NCI-H187 (cell line): ENCODE results near the gene MAG.
"Not testable (repeated sequence)": the region's sequence is repeated elsewhere in the genome, so short reads cannot be mapped to it uniquely, and the experiment has no call there.

Experiments
- DNase-seq, 2 experiments: peaks; one replicate each; lab custom pipeline; 2025; lab: John Stamatoyannopoulos, UW

Gene MAG

DNA sequence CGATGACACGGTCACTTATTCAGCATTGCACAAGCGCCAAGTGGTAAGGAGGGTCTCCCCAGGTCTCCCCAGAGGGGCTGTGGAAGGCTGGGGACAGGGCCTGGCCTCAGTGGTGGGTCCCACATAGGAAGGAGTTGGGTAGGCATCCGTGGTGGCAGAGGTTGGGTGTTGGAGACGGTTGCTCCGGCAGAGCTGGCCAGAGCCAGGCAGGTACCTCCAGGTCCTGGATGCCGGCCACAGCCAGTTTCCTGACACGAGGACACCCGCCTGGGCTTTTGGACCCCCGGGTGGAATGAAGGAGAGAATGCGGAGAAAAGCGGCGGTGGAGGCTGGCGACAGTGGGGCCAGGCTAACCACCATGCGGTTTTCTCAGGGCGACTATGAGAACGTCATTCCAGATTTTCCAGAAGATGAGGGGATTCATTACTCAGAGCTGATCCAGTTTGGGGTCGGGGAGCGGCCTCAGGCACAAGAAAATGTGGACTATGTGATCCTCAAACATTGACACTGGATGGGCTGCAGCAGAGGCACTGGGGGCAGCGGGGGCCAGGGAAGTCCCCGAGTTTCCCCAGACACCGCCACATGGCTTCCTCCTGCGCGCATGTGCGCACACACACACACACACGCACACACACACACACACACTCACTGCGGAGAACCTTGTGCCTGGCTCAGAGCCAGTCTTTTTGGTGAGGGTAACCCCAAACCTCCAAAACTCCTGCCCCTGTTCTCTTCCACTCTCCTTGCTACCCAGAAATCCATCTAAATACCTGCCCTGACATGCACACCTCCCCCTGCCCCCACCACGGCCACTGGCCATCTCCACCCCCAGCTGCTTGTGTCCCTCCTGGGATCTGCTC, 54.5 kb downstream of the MAG start:
- DNase-seq, result no peak

- DNase-seq, result no peak
These were observed 55.4 kb downstream of the MAG start, which contains the start of gene FFAR1 for GRCh38 chr19:35347171-35347929. Gene FFAR1, plus strand, starts transcription at chr19:35347902. Its CDS starts 3,650 bp downstream, at chr19:35351552.

DNA sequence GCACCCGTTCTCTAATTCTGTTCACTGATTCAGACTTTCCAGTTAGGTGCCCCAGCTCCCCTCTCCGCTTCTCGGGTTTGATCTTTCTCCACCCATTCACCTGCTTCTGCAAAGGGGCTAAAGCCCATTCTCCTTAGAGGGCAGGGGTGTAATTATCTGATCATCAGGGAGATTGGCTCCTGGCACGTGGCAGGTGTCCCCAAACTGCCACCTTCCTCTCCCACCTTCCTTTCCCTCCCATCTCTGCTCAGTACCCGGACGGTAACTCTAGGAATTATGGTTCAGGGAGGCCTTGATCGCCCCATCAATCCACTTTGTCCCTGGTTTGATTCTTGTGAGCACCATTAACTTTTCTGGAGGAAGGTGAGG, 56.0 kb downstream of the MAG start:
- no peak for DNase-seq

GRCh38 chr19:35348911-35349611, 57.1 kb downstream of the MAG start:
- DNase-seq, result no peak

GRCh38 chr19:35349614-35350521, 57.9 kb downstream of the MAG start:
- no peak for DNase-seq

GRCh38 chr19:35350591-35350990, 58.6 kb downstream of the MAG start:
- no peak for DNase-seq

DNA sequence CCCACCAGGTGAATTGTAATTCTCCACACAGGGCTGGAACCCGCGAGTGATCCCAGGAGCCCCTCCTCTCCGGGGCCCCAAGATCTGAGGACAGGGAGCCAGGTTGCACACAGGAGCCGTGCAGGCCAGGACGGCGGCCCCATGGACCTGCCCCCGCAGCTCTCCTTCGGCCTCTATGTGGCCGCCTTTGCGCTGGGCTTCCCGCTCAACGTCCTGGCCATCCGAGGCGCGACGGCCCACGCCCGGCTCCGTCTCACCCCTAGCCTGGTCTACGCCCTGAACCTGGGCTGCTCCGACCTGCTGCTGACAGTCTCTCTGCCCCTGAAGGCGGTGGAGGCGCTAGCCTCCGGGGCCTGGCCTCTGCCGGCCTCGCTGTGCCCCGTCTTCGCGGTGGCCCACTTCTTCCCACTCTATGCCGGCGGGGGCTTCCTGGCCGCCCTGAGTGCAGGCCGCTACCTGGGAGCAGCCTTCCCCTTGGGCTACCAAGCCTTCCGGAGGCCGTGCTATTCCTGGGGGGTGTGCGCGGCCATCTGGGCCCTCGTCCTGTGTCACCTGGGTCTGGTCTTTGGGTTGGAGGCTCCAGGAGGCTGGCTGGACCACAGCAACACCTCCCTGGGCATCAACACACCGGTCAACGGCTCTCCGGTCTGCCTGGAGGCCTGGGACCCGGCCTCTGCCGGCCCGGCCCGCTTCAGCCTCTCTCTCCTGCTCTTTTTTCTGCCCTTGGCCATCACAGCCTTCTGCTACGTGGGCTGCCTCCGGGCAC, 59.6 kb downstream of the MAG start:
- DNase-seq, result no peak

- DNase-seq, result no peak
These were observed 60.2 kb downstream of the MAG start for GRCh38 chr19:35352177-35352447.

DNA sequence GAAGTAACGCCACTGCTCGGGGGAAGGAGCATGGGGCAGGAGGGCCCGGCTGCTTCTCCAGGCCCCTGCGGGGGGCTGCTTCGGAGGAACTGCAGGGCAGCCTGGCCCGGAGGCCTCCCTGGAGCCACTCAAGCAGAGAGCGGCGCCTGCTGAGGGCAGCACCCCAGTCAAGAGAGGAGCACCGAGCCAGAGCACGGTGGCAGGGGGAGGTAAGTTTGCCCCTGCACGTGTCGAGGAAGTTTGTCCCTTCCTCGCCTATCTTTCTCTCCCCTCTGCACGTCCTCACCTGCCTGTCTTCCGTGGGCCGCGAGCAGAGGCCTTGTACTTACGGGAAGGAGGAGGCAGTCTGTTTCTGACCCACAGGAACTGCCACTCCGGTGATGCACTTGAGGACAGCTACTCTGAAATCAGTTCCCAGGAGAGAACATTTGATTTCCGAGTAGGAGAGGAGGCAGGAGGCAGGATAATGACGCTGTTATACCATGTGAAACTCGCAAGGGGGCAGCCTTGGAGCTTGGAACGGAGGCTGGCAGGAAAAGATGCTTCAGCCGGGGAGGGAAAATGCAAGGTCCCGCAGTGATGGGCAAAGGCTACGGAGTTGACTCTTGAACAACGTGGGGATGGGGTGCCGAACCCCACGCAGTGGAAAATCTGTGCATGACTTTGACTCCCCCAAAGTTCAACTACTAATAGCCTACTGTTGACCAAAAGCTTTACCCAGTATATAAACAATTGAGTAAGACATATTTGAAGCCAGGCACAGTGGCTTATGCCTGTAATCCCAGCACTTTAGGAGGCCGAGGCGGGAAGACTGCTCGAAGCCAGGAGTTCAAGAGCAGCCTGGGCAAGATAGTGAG, 60.7 kb downstream of the MAG start:
- peak in 1 of 2 experiments; percentile 30 for DNase-seq

- no peak for DNase-seq
These were observed 61.7 kb downstream of the MAG start for GRCh38 chr19:35353635-35354034.

- DNase-seq, result no peak
These were observed 62.9 kb downstream of the MAG start for GRCh38 chr19:35354898-35355297.

DNA sequence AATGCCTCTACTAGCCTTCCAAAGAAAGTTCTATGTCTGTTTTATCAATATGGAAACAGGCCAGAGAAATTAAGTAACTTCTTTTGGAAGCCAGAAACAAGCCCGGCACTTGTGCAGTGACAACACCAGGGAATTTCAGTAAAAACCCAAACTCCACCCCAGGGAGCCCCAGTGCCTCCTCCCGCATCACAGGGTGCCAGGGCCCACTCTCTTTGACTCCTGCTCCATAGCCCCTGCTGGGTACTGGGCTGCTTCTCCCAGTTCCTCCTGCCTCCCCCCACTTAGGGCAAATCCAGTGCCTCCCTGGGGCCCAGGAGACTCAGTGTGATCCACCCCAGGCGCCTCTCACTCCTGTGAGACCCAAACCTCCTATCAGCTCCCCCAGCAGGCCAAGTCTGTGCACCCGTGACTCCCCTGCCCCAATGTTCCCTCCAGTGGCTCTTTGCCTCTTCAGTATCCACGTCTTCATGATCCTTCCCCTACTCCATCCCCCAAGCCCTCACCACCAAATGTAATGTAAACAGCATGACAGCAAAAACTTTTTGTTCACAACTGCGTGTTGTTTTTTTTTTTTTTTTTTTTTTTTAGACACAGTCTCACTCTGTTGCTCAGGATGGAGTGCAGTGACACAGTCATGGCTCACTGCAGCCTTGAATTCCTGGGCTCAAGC, 64.0 kb downstream of the MAG start:
- DNase-seq, result no peak

DNA sequence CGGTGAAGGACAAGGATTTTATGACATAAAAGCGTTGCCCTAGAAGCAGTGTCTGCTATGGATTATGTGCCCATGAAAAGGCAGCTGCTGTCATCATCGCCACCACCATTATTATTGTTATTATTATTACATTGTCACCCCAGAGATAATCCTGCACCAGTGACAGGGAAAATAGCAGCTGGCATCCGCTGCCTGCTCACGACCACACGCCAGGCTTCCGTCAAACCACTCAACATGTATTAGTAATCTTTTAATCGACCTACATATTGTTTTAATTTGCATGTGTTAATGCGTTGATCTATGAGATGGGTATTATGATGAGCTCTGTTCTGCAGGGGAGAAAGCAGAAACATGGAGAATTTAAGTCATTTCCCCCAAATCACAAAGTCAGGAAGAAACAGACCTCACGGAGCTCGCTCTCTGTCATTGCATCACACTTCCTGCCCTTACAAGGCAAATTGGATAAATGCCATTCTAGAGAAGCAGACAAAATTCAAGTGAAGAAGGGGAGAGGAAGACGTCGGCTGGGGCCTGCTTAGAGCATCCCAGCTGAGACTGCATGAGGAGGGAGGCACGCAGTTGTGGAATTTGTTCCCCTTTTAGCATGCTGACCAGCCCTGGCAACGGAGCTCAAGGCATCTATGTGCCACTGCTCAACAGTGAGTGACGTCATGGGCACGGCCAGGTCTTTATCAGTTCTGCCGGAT, 66.1 kb downstream of the MAG start, which contains the start of gene FFAR3:
Gene FFAR3, plus strand, starts transcription at position 594 of the 707 bp plus-strand sequence. CDS start 431 bp downstream, outside the sequence.
- no peak for DNase-seq

GRCh38 chr19:35358834-35359233, 66.9 kb downstream of the MAG start:
- DNase-seq, result not testable (repeated sequence)

DNA sequence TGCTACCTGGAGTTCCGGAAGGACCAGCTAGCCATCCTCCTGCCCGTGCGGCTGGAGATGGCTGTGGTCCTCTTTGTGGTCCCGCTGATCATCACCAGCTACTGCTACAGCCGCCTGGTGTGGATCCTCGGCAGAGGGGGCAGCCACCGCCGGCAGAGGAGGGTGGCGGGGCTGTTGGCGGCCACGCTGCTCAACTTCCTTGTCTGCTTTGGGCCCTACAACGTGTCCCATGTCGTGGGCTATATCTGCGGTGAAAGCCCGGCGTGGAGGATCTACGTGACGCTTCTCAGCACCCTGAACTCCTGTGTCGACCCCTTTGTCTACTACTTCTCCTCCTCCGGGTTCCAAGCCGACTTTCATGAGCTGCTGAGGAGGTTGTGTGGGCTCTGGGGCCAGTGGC, 67.4 kb downstream of the MAG start:
- DNase-seq, result not testable (repeated sequence)

GRCh38 chr19:35360081-35360480, 68.1 kb downstream of the MAG start:
- not testable (repeated sequence) for DNase-seq

DNA sequence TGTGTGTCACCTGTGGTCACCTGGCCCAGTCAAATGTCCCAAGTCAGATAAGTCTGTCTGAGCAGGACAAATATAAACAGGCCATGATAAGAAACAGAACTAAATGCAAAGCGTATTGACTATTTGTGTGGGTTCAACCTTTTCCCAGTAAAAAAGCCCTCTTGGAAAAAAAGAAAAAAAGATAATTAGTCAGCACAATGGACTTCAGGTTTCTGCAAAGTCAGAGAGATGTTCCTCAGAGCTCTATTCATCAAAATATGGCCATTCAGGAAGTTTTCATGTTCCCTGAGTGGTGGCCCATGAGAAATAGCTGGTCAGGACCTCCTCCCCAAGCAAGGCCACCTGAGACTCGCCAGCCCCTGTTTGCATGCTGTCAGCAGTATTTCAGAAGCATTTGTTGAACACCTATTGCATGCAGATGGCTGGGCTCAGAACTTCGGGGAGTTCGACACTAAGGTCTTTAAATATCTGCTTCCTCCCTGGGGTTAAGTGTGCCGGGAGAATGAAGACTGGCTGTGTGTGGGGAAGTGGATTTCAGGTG, 69.0 kb downstream of the MAG start:
- DNase-seq, result no peak

DNA sequence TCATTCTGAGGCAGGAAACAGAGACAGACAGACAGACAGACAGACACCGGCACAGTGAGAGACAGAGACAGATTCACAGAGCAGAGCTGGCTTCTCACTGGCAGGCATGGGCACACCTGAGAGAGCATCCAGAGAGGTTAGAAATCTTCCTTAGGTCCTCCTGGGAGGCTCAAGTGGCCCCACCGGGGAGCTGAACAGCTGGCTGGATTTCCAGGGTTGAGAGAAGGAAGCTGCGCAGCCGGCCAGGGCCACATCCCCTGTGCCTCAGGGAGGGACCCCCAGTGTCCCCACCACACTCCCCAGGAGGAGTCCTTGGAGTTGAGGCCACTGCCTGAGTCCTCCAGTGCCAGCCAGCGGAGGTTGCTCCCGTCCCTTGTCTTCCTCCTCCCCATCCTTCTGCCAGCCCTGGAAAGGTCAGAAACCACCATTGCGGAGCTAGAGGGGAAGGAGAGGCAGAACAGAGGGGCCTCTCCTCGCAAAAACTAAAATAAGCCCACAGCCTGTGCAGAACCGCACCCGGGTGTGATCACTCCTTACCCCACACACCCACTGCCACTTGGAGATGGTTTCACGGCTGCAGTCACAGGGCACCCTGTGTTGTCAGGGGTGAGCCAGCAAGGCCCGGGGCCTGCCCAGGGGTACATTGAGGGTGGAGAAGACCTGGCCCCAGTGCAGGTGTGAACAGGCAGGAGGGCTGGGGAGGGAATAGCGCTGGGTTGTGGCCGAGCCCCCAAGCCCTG, 70.5 kb downstream of the MAG start:
- no peak for DNase-seq
